HL-60 (cell line): ENCODE data around the gene CLVS2.

Source experiments
- DNase-seq, 2 experiments: peaks; one replicate each; pipeline ENCODE4 v3.0.0-alpha.2; 2010 to 2020; ENCODE audit warnings: low read depth in 1 of 2, low spot score in 1 of 2
- H3K27ac ChIP-seq: fragments of 250-450 bp; sonication (Bioruptor Pico); replicated peaks from 2 replicates; pipeline ENCODE4 v1.5.1; 2020; ENCODE audit warnings: mild to moderate bottlenecking, moderate library complexity
- H3K27me3 ChIP-seq: fragments of 250-450 bp; sonication (Bioruptor Pico); 2 replicates; pipeline ENCODE4 v1.5.1; 2021; ENCODE audit warnings: mild to moderate bottlenecking, moderate library complexity; ENCODE audit not compliant: insufficient read depth, poor library complexity, severe bottlenecking
- H3K4me3 ChIP-seq: replicated peaks from 2 replicates; pipeline ENCODE4 v1.5.1; 2011; ENCODE audit warnings: mild to moderate bottlenecking, control low read depth, low read length; ENCODE audit not compliant: insufficient read depth
- CTCF ChIP-seq: IDR thresholded peaks from one replicate; pipeline ENCODE4 v1.5.1; 2011; ENCODE audit warnings: low read length, control low read depth, inconsistent platforms; ENCODE audit not compliant: insufficient read depth
- GABPA ChIP-seq: IDR thresholded peaks from 2 replicates; pipeline ENCODE4 v1.6.1; 2012; ENCODE audit warnings: low read depth
- POLR2AphosphoS5 ChIP-seq: IDR thresholded peaks from 2 replicates; pipeline ENCODE4 v1.6.1; 2012; ENCODE audit warnings: low read depth
- REST ChIP-seq: IDR thresholded peaks from 2 replicates; pipeline ENCODE4 v1.6.1; 2012; ENCODE audit warnings: low read depth; ENCODE audit not compliant: insufficient replicate concordance
- SPI1 ChIP-seq: IDR thresholded peaks from 2 replicates; pipeline ENCODE4 v1.6.1; 2012; ENCODE audit warnings: low read depth, mild to moderate bottlenecking, borderline replicate concordance

CLVS2 gene

GRCh38 chr6:123089226-123089625 is 93.2 kb downstream of the CLVS2 start:
- TF ChIP-seq REST (no peak), GABPA (no peak), POLR2AphosphoS5 (no peak), SPI1 (no peak), CTCF (no peak)
- DNase-seq, result no peak
- Histone ChIP-seq H3K4me3 (no peak overlapping the region), H3K27ac (no peak overlapping the region), H3K27me3 (no peaks in the 10 kb centered on the region)

GRCh38 chr6:123091091-123091895 is 95.3 kb downstream of the CLVS2 start:
- Histone ChIP-seq H3K4me3 (no peak overlapping the region), H3K27ac (no peak overlapping the region), H3K27me3 (no peaks in the 10 kb centered on the region)
- DNase-seq, result no peak
- no peak for TF ChIP-seq CTCF
- TF ChIP-seq POLR2AphosphoS5, result no peak
- TF ChIP-seq REST, result no peak
- TF ChIP-seq SPI1, result no peak
- no peak for TF ChIP-seq GABPA

GRCh38 chr6:123091896-123092271 is 95.8 kb downstream of the CLVS2 start:
- H3K27ac ChIP-seq, result no peak overlapping the region
- TF ChIP-seq SPI1, result no peak
- no peak for TF ChIP-seq POLR2AphosphoS5
- TF ChIP-seq REST, result no peak
- TF ChIP-seq GABPA, result no peak
- no peak for TF ChIP-seq CTCF

More at GRCh38 chr6:123091896-123092271, 95.8 kb downstream of the CLVS2 start:
- DNase-seq, result no peak
- Histone ChIP-seq H3K4me3 (no peak overlapping the region), H3K27me3 (no peaks in the 10 kb centered on the region)
